Measurements from ENCODE around the gene SH3GLB2. TPM values are rescaled to one million over a fixed set of nuclear protein-coding genes. Genes with fewer than 3 reads are reported as not detected.

SH3GLB2 gene
- total RNA-seq, 1 experiment from 2014 or later = 66.5 TPM

- H3K9me3 Mint-ChIP-seq (ENCODE audit: low read depth, unreplicated experiment) = no peaks in the 10 kb centered on the region
- H3K4me1 Mint-ChIP-seq (ENCODE audit: low read depth, unreplicated experiment) = peaks cover 12% of the 10 kb centered on the region
- TF ChIP-seq CTCF (IDR thresholded peaks at IDR 0.05; ENCODE audit: unreplicated experiment) = no peak
- no peak overlapping the region for H3K27ac Mint-ChIP-seq (ENCODE audit: unreplicated experiment)
- no peaks in the 10 kb centered on the region for H3K27me3 Mint-ChIP-seq (ENCODE audit: unreplicated experiment)
- peaks cover 10% of the 10 kb centered on the region for H3K36me3 Mint-ChIP-seq (ENCODE audit: insufficient read depth, unreplicated experiment)
- intact Hi-C loops (cut with micrococcal nuclease; ENCODE audit: unreplicated experiment) = no loop called here
- no peak overlapping the region for H3K4me3 Mint-ChIP-seq (ENCODE audit: low read depth, unreplicated experiment)
- DNase-seq = no peak
- no TSS peak for BruUV-seq (replicated peaks)
- CTCF ChIA-PET = no interaction called here
Observed at GRCh38 chr9:129042016-129042415, 13.9 kb upstream of the SH3GLB2 start.

- intact Hi-C loops (cut with micrococcal nuclease; ENCODE audit: unreplicated experiment) = no loop called here
- no TSS peak for BruUV-seq (replicated peaks)
- Mint-ChIP-seq H3K4me1 (ENCODE audit: low read depth, unreplicated experiment) (peaks cover 15% of the 10 kb centered on the region), H3K36me3 (ENCODE audit: insufficient read depth, unreplicated experiment) (peaks cover 24% of the 10 kb centered on the region), H3K4me3 (ENCODE audit: low read depth, unreplicated experiment) (no peak overlapping the region), H3K27me3 (ENCODE audit: unreplicated experiment) (no peaks in the 10 kb centered on the region), H3K9me3 (ENCODE audit: low read depth, unreplicated experiment) (no peaks in the 10 kb centered on the region), H3K27ac (ENCODE audit: unreplicated experiment) (no peak overlapping the region)
- no peak for DNase-seq
- no peak for TF ChIP-seq CTCF (IDR thresholded peaks at IDR 0.05; ENCODE audit: unreplicated experiment)
- CTCF ChIA-PET = no interaction called here
Observed at GRCh38 chr9:129040113-129040643, 12.0 kb upstream of the SH3GLB2 start.

GRCh38 chr9:129038109-129038852, 10.2 kb upstream of the SH3GLB2 start:
- no peak overlapping the region for H3K27ac Mint-ChIP-seq (ENCODE audit: unreplicated experiment)
- H3K9me3 Mint-ChIP-seq (ENCODE audit: low read depth, unreplicated experiment) = no peaks in the 10 kb centered on the region
- peaks cover 24% of the 10 kb centered on the region for H3K36me3 Mint-ChIP-seq (ENCODE audit: insufficient read depth, unreplicated experiment)
- no peaks in the 10 kb centered on the region for H3K27me3 Mint-ChIP-seq (ENCODE audit: unreplicated experiment)
- TF ChIP-seq CTCF (IDR thresholded peaks at IDR 0.05; ENCODE audit: unreplicated experiment) = no peak
- H3K4me3 Mint-ChIP-seq (ENCODE audit: low read depth, unreplicated experiment) = peak overlapping the region; percentile 92
- DNase-seq = no peak
- H3K4me1 Mint-ChIP-seq (ENCODE audit: low read depth, unreplicated experiment) = peaks cover 15% of the 10 kb centered on the region
- CTCF ChIA-PET = interaction anchor here (0.6 to 0.7 kb wide), 2 partner anchors 26 to 581 kb away, joined by 3 to 4 read pairs; no protein-coding TSS in a partner anchor
- TSS peak; percentile 28 for BruUV-seq (replicated peaks)
- intact Hi-C loops (cut with micrococcal nuclease; ENCODE audit: unreplicated experiment) = no loop called here

GRCh38 chr9:129037767-129038098, 9.6 kb upstream of the SH3GLB2 start:
- CTCF ChIA-PET = no interaction called here
- H3K27me3 Mint-ChIP-seq (ENCODE audit: unreplicated experiment) = no peaks in the 10 kb centered on the region
- H3K9me3 Mint-ChIP-seq (ENCODE audit: low read depth, unreplicated experiment) = no peaks in the 10 kb centered on the region
- intact Hi-C loops (cut with micrococcal nuclease; ENCODE audit: unreplicated experiment) = no loop called here
- H3K4me1 Mint-ChIP-seq (ENCODE audit: low read depth, unreplicated experiment) = peaks cover 15% of the 10 kb centered on the region
- no peak overlapping the region for H3K27ac Mint-ChIP-seq (ENCODE audit: unreplicated experiment)
- peak overlapping the region; percentile 92 for H3K4me3 Mint-ChIP-seq (ENCODE audit: low read depth, unreplicated experiment)
- DNase-seq = no peak
- TF ChIP-seq CTCF (IDR thresholded peaks at IDR 0.05; ENCODE audit: unreplicated experiment) = no peak
- BruUV-seq (replicated peaks) = no TSS peak
- peaks cover 21% of the 10 kb centered on the region for H3K36me3 Mint-ChIP-seq (ENCODE audit: insufficient read depth, unreplicated experiment)

All from Calu3 (cell line).